Glomerular endothelial cell (primary cell): ENCODE measurements around the gene NUTM1. TPM values are rescaled to one million over a fixed set of nuclear protein-coding genes. Genes with fewer than 3 reads are reported as not detected.
"Not testable (repeated sequence)": the region's sequence is repeated elsewhere in the genome, so short reads cannot be mapped to it uniquely, and the experiment has no call there.

Experiments used
- DNase-seq: peaks from one replicate; pipeline ENCODE4 v3.0.0-alpha.2; 2011; ENCODE audit warnings: low read depth, low spot score; ENCODE audit errors: extremely low read depth
- total RNA-seq: library from RNA; depleted of rRNA; stranded (reverse); fragments of >200 nt; gene quantifications from 2 replicates; pipeline ENCODE4 v1.2.3, GENCODE V29; 2015

NUTM1 gene
- total RNA-seq, 1 donor from 2014 or later: not detected

- no peak for DNase-seq
Measured at GRCh38 chr15:34336231-34336990, 6.7 kb upstream of the NUTM1 start.

- no peak for DNase-seq
Measured at GRCh38 chr15:34336991-34337556, 6.0 kb upstream of the NUTM1 start.

GRCh38 chr15:34337557-34338306, 5.4 kb upstream of the NUTM1 start, which contains the start of gene SLC12A6:
Gene SLC12A6 (minus strand): TSS chr15:34337781. CDS start chr15:34336680, 1,101 bp downstream.
- DNase-seq: no peak

- DNase-seq: no peak
Measured at GRCh38 chr15:34338347-34338746, 4.8 kb upstream of the NUTM1 start.

- DNase-seq: no peak
Measured at GRCh38 chr15:34339946-34340345, 3.2 kb upstream of the NUTM1 start.

GRCh38 chr15:34341381-34342212, 1.5 kb upstream of the NUTM1 start:
- DNase-seq: no peak

GRCh38 chr15:34342213-34342736, 840 bp upstream of the NUTM1 start:
- not testable (repeated sequence) for DNase-seq

GRCh38 chr15:34347951-34348638, 5.0 kb downstream of the NUTM1 start:
- no peak for DNase-seq

GRCh38 chr15:34348735-34349300, 5.7 kb downstream of the NUTM1 start:
- no peak for DNase-seq

GRCh38 chr15:34349769-34350168, 6.7 kb downstream of the NUTM1 start:
- DNase-seq: no peak

GRCh38 chr15:34352996-34353395, 9.9 kb downstream of the NUTM1 start:
- DNase-seq: not testable (repeated sequence)

GRCh38 chr15:34353627-34354026, 10.5 kb downstream of the NUTM1 start:
- DNase-seq: no peak

- DNase-seq: no peak
Measured at GRCh38 chr15:34354286-34354685, 11.2 kb downstream of the NUTM1 start.

- DNase-seq: no peak
Measured at GRCh38 chr15:34355241-34355640, 12.1 kb downstream of the NUTM1 start.

GRCh38 chr15:34357653-34358052, 14.5 kb downstream of the NUTM1 start:
- no peak for DNase-seq

- no peak for DNase-seq
Measured at GRCh38 chr15:34358367-34358766, 15.3 kb downstream of the NUTM1 start.

GRCh38 chr15:34358948-34359347, 15.8 kb downstream of the NUTM1 start:
- no peak for DNase-seq

- DNase-seq: no peak
Measured at GRCh38 chr15:34359416-34359815, 16.3 kb downstream of the NUTM1 start.

- no peak for DNase-seq
Measured at GRCh38 chr15:34360298-34360697, 17.2 kb downstream of the NUTM1 start.

GRCh38 chr15:34361278-34361677, 18.2 kb downstream of the NUTM1 start:
- DNase-seq: no peak
